WTC11 (cell line): Measurements from ENCODE around the gene FAM161B. TPM values are rescaled to one million over a fixed set of nuclear protein-coding genes. Genes with fewer than 3 reads are reported as not detected.

Source experiments
- ARID4B ChIP-seq: sonication (generic); formaldehyde crosslinking; IDR thresholded peaks from 2 replicates; pipeline ENCODE4 v1.8.0; 2023; ENCODE audit warnings: missing genetic modification reagents, mild to moderate bottlenecking, borderline replicate concordance
- FOXJ3 ChIP-seq: sonication (generic); formaldehyde crosslinking; IDR thresholded peaks from 2 replicates; pipeline ENCODE4 v1.9.0; 2021; ENCODE audit warnings: missing genetic modification reagents, mild to moderate bottlenecking, borderline replicate concordance
- FOXP4 ChIP-seq: sonication (generic); formaldehyde crosslinking; IDR thresholded peaks from 2 replicates; pipeline ENCODE4 v1.8.0; 2022; ENCODE audit warnings: mild to moderate bottlenecking, missing genetic modification reagents
- IRF1 ChIP-seq: sonication (generic); formaldehyde crosslinking; IDR thresholded peaks from 2 replicates; pipeline ENCODE4 v1.8.0; 2023; ENCODE audit warnings: missing genetic modification reagents
- IRF2 ChIP-seq: sonication (generic); formaldehyde crosslinking; IDR thresholded peaks from 2 replicates; pipeline ENCODE4 v1.8.0; 2022; ENCODE audit warnings: low read depth, missing genetic modification reagents, borderline replicate concordance
- JUN ChIP-seq: sonication (generic); formaldehyde crosslinking; IDR thresholded peaks from 2 replicates; pipeline ENCODE4 v1.8.0; 2023; ENCODE audit warnings: mild to moderate bottlenecking, missing genetic modification reagents
- MXD4 ChIP-seq: fragments of 250-450 bp; sonication (Bioruptor Pico); IDR thresholded peaks from 2 replicates; pipeline ENCODE4 v1.8.0; 2021; ENCODE audit warnings: mild to moderate bottlenecking, moderate library complexity, borderline replicate concordance
- MYBL2 ChIP-seq: sonication (generic); formaldehyde crosslinking; IDR thresholded peaks from 2 replicates; pipeline ENCODE4 v1.8.1; 2023; ENCODE audit warnings: mild to moderate bottlenecking, moderate library complexity, missing genetic modification reagents
- NR2C2 ChIP-seq: sonication (generic); formaldehyde crosslinking; IDR thresholded peaks from 2 replicates; pipeline ENCODE4 v1.8.0; 2022; ENCODE audit warnings: mild to moderate bottlenecking, missing genetic modification reagents
- SMAD4 ChIP-seq: sonication (generic); formaldehyde crosslinking; IDR thresholded peaks from 2 replicates; pipeline ENCODE4 v1.8.0; 2022; ENCODE audit warnings: mild to moderate bottlenecking, missing genetic modification reagents
- SOX15 ChIP-seq: fragments of 250-450 bp; sonication (Bioruptor Pico); IDR thresholded peaks from 2 replicates; pipeline ENCODE4 v1.9.0; 2021; ENCODE audit warnings: mild to moderate bottlenecking
- STAT6 ChIP-seq: sonication (generic); formaldehyde crosslinking; conservative IDR thresholded peaks from 2 replicates; pipeline ENCODE4 v1.8.1; 2023; ENCODE audit warnings: mild to moderate bottlenecking, low read depth, missing genetic modification reagents, moderate library complexity
- ZBTB43 ChIP-seq: sonication (generic); formaldehyde crosslinking; IDR thresholded peaks from 2 replicates; pipeline ENCODE4 v1.8.1; 2023; ENCODE audit warnings: mild to moderate bottlenecking, missing genetic modification reagents
- ZMAT4 ChIP-seq: fragments of 250-450 bp; sonication (Bioruptor Pico); IDR thresholded peaks from 2 replicates; pipeline ENCODE4 v1.9.0; 2021; ENCODE audit warnings: mild to moderate bottlenecking
- ZNF317 ChIP-seq: sonication (generic); formaldehyde crosslinking; IDR thresholded peaks from 2 replicates; pipeline ENCODE4 v1.8.1; 2023; ENCODE audit warnings: low read depth, mild to moderate bottlenecking, moderate library complexity, missing genetic modification reagents, borderline replicate concordance
- ZNF416 ChIP-seq: fragments of 250-450 bp; sonication (Bioruptor Pico); IDR thresholded peaks from 2 replicates; pipeline ENCODE4 v1.9.0; 2021; ENCODE audit warnings: mild to moderate bottlenecking, inconsistent platforms
- ZNF423 ChIP-seq: fragments of 250-450 bp; sonication (Bioruptor Pico); IDR thresholded peaks from 2 replicates; pipeline ENCODE4 v2.1.2; 2022; ENCODE audit warnings: mild to moderate bottlenecking, moderate library complexity
- ZNF425 ChIP-seq: fragments of 250-450 bp; sonication (Bioruptor Pico); conservative IDR thresholded peaks from 2 replicates; pipeline ENCODE4 v1.9.0; 2021; ENCODE audit warnings: mild to moderate bottlenecking
- ZNF512 ChIP-seq: sonication (generic); formaldehyde crosslinking; IDR thresholded peaks from 2 replicates; pipeline ENCODE4 v1.8.1; 2022; ENCODE audit warnings: missing genetic modification reagents, borderline replicate concordance
- ZNF671 ChIP-seq: fragments of 250-450 bp; sonication (Bioruptor Pico); IDR thresholded peaks from 2 replicates; pipeline ENCODE4 v1.8.0; 2021; ENCODE audit warnings: mild to moderate bottlenecking
- total RNA-seq: library from RNA; stranded (reverse); gene quantifications from 3 replicates; pipeline ENCODE4 v1.2.3, GENCODE V29; 2021

Gene FAM161B
- total RNA-seq, 1 experiment from 2014 or later, result 0.26 TPM

GRCh38 chr14:73949752-73950734 lies at the start of gene FAM161B, which contains the start of gene COQ6 (continued):
- TF ChIP-seq ARID4B (CRISPR knock-in tag) (no peak; the same call in 1 of the 2 replicates), SOX15 (CRISPR knock-in tag) (no peak), ZNF671 (CRISPR knock-in tag) (no peak), IRF1 (CRISPR knock-in tag) (no peak; the same call in 1 of the 2 replicates), ZBTB43 (0 out of 2 replicates have a peak, but pooled peaks have one; percentile 27), FOXJ3 (no peak), ZMAT4 (no peak), ZNF512 (no peak), ZNF317 (no peak), MXD4 (no peak), NR2C2 (CRISPR knock-in tag) (no peak), MYBL2 (CRISPR knock-in tag) (0 out of 2 replicates have a peak, but pooled peaks have one; percentile 13), STAT6 (no peak), ZNF423 (CRISPR knock-in tag) (no peak), ZNF425 (CRISPR knock-in tag) (no peak), JUN (CRISPR knock-in tag) (no peak), ZNF416 (CRISPR knock-in tag) (no peak), SMAD4 (no peak), IRF2 (CRISPR knock-in tag) (no peak), FOXP4 (peak; percentile 76)
